ENCODE results near the gene VDR. TPM values are rescaled to one million over a fixed set of nuclear protein-coding genes. Genes with fewer than 3 reads are reported as not detected.

Gene VDR
- total RNA-seq, 1 donor from 2014 or later, result 103 TPM

DNA sequence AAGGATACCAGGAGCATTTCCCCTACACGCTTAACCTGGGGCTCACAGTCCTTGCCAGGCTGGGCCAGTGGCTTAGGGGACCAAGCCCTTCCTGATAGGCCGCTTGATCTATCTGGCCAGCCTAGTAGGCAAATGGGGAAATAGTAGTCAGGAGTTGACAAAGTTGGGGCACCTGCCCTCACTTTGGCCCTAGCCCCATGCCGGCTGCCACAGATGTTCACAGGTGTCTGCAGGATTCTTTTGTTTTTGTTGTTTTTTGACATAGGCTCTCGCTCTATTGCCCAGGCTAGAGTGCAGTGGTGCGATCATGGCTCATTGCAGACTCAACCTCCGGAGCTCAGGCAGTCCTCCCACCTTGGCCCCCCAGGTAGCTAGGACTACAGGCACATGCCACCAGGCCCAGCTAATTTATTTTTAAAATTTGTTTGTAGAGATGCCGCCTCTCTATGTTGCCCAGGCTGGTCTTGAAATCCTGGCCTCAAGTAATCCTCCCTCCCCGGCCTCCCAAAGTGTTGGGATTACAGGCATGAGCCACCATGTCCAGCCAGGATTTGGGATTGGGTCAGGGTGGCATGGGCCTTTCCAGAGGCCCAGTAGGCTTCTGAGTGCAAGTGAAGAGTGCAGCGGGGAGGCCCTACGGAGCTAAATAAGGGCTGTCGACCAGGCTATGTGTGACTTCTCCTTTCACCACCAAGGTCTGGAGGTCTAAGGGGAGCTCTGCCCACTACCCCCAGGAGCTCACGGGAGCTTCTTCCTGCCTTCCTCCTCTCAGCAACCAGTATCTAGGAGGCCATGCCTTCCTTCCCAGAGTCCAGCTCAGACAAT, 69.6 kb downstream of the VDR start:
- intact Hi-C loops (cut with micrococcal nuclease), result no loop called here

DNA sequence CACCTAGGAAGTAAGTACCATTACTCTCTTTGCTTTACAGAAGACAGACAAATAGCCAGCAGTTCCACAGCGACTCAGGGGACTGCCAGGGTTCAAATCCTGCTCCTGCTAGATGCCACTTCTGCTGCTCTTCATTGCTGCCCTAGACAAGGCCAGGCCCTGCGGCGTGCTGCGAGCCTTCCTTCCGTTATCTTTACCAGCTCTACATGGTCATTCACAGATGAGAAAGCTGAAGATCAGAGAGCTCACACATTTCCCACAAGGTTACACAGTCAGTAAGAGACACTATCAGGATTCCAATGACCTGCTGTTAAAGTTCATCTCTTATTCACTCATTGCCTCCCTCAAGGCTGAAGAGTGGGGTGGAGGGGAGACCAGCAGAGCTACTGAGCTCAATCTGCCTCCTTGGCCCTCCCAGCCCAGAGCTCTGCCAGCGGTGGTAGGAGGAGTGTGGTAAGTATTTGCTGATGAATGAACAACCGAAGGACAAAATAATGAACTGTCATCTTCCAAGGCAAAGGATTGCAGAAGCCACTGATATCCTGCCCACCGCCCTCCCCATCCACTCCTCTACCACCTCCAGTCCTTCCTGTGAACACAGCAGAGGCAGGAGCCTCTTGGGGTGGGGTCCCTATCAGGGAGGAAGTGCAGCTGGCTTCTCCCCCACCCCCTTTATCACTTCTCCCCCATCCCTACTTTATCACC, 70.4 kb downstream of the VDR start:
- intact Hi-C loops (cut with micrococcal nuclease), result no loop called here

DNA sequence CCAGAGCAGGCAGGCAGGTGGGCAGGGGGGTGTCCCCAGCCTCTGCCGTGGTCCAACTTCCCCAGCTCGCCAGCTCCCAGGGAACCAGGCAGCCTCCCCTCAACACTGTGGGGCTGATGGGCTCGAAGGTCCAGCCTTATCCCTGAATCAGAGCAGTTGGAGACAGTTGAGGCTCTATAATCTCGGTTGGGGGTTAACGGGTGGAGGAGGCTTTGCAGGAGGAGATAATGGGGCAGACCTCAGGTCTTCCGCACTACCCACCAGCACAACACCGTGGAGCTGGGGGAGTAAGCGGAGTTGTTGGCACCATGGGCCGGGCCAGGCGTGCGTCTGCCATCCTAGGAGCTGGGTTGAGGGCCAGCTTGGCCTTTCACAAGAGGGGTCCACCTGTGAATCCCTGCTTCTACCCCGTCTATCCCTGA, 71.2 kb downstream of the VDR start:
- intact Hi-C loops (cut with micrococcal nuclease), result loop anchor here (1.0 to 2.0 kb wide), 5 partner anchors 9 to 127 kb away; partner anchors contain the start of genes HDAC7 and RPAP3

DNA sequence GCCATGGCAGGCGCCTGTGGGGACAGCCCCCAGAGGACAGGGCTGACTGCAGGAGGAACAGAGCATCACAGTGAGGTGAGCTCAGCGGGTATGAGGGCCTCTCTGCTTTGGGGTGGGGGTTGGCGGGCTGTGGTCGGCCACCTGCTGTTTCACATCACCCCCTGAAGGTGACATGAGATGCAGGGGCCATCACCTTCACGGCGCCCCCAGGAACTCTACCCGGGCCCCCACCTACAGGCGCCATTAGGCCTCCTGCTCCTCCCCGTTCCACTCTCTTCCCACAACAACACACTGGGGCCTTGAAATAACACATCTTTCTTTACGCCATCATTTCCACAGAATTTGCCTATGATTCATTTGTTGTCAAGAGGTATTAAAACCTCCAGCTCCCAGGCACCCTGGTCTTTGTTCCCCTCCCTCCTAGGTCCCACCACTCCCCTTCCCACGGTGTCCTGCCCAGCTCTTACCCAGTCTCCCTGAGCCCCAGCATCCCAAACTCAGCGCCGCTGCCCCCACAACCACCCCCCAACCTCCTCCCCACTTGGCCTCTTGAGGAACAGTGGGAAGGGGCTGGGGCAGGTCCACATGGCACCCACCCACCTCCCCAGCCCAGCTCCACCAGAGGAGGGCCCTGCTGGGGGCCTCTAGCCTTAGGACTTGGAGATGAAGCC, 72.4 kb downstream of the VDR start:
- intact Hi-C loops (cut with micrococcal nuclease), result loop anchor here (2.0 kb wide), 2 partner anchors 20 to 126 kb away; partner anchors contain the start of gene RPAP3

DNA sequence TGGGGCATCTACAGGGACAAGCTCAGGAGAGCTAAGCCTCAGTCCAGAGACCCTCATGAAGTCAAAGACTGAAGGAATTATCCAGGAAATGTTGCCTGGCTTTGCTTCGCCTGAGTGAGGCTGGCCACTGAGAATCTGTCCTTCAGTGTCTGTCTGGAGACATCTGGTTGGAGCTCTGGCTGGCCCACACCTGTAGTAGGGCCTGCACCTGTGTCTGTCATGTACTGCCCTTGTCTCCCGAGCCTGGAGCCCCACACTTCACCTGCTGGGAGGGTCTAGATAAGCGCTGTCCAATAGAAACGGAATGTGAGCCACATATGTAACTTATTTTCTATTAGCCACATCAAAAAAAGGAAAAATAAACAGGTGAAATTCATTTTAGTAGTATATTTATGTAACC, 75.2 kb downstream of the VDR start:
- intact Hi-C loops (cut with micrococcal nuclease), result no loop called here

DNA sequence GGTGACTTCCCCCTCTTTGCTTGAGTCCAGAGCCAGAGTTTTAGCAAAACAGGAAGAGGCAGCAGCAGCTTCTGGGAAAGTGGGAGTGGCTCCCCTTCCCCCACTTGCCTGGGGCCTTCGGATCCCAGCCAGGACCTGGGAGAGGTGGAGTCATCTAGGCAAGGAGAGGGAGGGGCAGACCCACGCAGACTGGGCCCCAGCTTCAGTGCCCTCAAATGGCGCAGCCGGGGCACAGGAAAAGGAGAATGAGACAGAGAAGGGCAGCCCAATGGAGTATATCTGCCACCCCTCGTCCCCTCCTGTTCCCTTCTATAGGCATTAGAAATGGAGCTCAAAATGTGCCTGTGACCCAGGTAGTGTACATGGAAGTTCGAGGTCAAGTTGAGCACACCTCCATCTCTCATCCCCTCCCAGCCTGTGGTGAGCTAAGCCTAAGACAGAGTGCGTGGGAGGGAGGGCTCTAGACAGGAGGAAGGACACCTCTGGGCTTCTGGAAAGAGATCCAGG, 75.8 kb downstream of the VDR start:
- intact Hi-C loops (cut with micrococcal nuclease), result no loop called here

DNA sequence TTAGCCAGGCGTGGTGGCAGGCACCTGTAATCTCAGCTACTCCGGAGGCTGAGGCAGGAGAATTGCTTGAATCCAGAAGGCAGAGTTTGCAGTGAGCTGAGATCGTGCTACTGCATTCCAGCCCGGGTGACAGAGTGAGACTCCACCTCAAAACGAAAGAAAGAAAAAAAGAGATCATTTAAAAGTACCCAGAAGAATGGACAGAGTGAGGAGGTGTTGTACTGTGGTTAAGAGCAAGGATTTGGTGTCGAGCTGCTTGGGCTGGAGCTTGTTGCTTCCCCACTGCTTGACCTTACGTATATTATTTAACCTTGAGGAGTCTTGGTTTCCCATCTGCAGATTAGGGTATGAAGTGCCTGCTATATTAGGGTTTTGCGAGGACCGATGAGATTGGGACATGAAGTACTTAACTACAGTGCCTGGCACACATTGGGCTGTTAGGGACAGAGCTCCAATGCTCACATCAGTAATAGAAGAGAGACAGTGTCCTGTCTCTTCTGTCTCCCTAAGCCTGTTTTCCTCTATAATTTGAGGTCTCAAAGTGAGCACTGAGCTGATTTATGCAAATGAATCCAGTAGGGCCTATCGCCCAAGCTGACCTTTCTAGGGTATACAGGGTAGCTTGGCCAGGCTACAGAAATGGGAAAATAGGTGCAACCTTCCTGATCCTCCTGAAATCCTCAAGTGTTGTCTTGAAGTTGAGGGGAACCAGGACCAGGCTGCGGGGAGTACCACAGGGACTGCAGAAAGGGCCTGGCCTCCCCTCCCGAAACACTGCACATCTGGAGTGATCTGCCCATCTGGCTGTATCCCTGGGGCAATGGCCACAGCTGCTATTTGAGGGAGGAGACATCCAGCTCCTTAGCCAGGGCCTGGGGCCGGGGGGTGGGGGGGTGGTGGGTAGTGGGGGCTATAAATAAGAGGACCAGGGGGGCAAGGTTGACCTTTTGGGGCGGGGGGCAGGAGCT, 76.5 kb downstream of the VDR start:
- intact Hi-C loops (cut with micrococcal nuclease), result no loop called here

DNA sequence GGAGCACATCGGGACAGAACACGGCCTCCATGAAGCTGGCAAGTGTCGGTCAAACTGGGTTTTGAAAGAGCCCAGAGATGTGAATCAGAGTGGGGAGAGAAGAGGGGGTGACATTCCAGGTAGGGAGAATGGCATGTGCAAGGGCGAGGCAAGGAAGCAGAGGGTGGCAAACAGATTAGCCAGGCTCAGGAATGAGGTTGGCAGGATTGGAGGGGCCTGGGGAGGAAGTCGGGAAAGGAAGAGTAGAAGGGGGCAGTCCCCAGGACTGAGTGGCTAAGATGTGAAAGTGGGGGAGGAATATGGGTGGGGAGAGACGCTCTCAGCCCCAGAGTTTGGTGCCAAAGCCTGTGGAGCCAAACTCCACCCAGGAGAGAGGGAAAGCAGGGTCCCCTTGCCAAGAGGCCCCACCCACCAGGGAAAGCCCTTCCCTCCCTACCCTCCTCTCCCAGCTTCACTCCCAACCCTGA, 79.6 kb downstream of the VDR start:
- intact Hi-C loops (cut with micrococcal nuclease), result no loop called here

DNA sequence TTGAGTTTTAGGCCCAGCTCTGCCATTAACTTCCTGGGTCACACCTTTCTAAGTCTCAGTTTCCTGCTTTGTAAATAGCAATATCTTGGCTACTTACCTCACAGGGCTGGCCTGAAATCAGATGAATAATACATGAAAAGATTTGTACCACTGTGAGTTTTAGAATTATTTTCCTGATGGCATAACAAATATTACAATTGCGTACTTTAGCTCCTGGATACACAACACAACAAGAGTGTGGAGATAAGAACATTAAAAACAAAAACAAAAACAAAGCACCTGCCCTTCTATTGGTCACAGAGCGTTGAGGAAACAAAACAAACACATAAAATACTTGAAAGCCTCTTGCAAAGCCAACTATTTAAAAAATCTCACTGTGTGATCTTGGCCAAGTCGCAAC, 80.2 kb downstream of the VDR start:
- intact Hi-C loops (cut with micrococcal nuclease), result loop anchor here (1.0 kb wide), 1 partner anchor 9 kb away; no protein-coding TSS in a partner anchor

DNA sequence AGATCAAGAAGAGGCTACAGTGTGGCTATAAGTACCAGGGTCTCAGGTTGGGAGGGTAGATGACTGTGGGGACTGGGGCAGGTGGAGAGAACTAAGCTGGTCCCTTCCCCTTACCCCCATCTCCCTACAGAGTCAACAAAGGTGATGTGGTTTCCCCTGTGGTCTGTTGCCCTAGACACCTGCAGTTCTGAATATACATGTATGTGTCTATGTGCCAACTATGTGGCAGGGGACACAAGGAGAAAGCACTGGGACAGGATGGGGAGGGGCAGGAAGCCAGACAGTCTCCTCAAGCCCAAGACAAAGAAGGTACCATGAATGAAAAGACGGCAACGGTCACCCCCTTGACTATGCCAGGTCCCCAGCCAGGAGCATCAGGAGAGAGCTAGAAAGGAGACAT, 80.6 kb downstream of the VDR start:
- intact Hi-C loops (cut with micrococcal nuclease), result loop anchor here (1.0 kb wide), 1 partner anchor 9 kb away; no protein-coding TSS in a partner anchor

DNA sequence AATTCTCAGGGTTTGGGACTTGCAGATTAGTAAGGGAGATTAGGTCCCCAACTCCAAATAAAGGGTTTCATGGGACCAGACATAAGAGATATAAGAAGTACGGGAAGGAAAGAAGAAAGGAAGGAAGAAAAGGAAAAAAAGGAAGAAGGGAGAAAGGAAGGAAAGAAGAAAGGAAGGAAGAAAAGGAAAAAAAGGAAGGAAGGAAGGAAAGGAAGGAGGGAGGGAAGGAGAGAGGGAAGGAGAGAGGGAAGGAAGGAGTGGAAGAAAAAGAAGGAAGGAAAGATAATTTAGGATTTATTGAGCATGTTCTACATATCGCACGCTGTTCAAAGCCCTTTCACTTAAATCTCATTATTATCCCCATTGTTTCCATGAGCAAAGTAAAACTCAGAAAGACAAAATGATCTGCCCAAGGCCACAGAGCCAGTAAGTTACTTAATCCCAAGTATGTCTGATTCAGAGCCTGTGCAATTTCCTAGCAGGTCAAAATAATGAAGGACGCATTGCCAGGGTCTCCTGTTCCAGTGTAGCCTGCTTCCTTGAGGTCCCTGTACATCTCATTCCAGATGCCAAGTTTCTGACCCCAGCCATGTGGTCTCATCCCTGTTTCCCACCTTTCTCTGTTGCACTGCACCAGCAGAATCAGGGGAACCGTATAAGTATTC, 81.2 kb downstream of the VDR start:
- intact Hi-C loops (cut with micrococcal nuclease), result loop anchor here (1.0 kb wide), 1 partner anchor 10 kb away; no protein-coding TSS in a partner anchor

DNA sequence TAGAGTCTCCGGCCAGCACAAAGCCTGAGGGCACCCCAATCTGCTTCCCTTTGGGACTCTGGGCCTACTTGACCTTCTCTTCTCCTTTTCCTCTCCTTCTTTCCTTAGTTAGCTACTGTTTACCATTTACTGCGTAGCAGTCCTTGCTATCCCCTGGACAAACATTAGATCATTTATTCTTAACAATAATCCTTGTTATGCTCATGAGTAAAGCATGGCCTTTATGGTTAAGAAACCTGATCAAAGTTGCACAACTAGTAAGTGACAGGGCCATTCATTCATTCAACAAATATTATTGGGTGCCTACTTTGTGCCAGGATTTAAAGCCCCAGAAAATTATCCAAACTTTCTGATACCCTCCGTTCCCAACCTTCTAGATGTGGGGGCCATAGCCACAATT, 81.9 kb downstream of the VDR start:
- intact Hi-C loops (cut with micrococcal nuclease), result no loop called here

DNA sequence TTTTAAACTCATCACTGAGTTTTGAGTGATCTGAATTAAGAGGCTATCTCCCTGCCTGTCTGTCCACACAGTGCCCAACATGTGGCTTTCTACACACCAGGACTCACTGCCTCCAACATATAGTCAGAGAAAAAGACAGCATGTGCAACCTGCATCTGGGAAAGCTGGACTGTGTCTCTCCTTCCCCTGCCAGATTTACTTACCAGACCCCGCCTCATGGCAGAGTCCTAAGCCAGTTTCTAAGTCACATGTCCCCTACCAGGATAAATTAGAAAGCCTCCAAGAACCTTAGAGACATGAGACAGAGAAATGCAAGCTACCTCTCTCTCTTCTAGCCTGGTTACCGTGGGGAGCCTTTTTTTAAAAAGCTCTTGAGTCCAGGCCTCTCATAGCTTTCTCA, 82.4 kb downstream of the VDR start:
- intact Hi-C loops (cut with micrococcal nuclease), result no loop called here

DNA sequence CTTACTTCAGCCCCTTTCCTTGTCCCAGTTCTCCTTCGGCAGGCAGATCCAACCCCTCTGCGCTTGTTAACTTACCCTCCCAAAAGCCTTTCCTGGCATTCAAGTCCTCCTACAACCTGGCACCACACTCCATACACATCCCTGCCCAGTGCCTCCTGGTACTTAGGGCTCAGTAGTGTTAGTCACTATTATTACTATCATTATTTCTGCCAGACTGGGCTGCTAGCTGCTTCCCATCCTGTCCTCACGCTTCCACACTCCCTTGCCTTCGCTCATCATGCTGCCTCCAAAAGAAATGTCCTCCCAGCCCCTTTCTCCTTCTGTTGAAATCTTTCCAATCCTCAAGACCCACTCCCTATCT, 83.5 kb downstream of the VDR start:
- intact Hi-C loops (cut with micrococcal nuclease), result no loop called here

DNA sequence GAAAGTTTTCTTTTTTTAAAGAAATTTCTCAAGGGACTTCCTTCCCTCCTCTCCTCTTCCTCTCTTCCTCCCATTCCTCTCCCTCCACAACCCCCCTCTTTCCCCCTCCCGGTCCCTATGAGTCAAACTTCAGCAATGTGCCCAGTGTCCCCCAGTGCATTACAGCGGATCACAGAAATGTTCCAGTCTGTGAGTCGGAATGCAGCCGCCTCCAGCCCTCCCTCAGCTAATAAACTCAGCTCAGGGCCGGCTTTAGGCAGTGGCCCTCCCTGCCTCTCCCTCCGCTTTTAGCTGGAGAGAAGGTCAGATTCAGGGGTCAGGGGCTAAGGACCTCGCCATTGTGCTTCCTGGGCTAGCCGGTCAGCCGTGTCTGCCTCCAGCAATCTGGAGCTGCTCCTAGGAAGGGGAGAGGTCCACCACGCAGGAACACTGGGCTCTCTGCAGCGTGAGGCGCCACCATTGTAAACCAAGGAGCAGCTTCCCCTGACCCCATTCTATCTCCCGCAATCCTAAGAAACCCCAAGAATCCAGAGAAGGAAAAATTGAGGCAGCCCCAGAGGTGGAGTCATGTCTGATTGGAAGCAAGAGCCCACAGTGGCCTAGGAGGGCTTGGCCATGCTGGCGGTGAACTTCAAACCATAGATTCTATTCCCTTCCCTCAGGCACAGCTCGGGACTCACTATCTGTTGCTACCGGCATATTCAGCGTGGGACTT, 84.0 kb downstream of the VDR start:
- intact Hi-C loops (cut with micrococcal nuclease), result no loop called here

DNA sequence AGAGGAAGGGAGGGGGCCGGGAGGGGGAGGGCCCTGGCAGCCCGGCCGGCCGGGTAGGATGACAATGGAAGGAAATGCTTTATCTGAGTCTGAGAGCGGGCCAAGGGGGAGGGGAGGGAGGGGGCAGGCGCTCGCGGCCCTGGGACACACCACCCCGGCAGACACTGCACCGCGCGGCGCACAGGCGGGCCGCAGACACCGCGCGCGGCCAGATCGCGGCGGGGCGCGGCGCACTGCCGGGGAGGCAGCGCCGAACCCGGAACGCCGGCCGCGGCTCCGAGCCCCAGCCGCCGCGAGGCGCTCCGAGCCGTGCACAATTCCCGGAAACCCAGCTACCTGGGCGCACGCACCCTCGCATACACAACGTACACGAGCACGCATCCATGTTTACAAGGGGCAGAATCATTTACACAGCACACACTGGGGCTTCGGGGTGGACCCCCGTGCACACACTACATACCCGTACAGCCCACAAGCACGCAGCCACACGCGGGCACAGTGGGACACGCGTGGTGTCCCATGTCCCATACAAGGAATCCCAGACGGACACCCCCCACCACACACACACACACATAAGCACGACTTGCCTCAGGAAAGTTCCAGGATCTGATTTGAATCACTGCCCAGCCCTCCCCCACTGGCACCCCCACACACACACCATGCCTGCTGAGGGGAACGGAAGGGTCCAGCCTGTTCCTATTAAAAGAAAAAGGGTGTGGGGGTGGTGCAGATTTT, 84.7 kb downstream of the VDR start, which contains the start of gene HDAC7:
Gene HDAC7 (minus strand): TSS at position 8 of the 735 bp plus-strand sequence. CDS start 118 bp downstream, outside the sequence.
- intact Hi-C loops (cut with micrococcal nuclease), result loop anchor here (1.0 to 10.0 kb wide), 4 partner anchors 13 to 1828 kb away; partner anchors contain the start of genes CCNT1 and SCAF11

DNA sequence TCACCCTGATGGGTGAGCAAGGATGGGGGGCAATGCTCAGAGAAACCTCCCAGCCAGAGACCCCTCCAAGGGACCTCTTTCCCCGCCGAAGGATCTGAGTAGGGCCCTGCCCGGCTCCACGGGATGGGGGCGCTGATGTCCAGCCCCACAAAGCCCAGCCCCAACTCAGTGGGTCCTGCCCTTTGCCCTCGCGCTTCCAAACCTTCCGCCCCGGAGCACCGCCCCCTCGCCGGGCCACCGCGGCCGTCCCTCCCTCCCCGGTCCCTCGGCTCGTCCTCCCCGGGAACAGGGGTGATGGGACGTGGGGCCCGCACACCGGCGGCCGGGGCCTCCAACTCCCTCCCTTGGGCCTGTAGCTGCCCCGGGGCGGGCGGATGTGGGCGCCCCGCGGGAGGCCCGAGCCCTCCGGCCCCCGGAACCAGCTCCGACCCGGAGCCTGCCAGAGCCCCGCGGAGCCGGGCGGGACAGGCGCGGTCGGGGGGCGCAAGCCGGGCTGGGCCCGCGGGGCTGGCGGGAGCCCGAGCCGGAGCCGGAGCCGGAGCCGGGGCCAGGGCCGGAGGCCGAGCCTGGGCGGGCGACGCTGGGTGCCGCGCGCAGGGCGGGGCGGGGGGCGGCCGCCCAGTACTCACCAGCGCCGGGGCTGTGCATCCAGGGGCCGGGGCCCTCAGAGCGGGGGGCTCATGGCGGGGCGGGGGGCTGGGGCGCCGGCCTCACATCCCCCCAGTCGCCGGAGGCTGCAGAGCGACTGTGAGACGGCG, 85.5 kb downstream of the VDR start:
- intact Hi-C loops (cut with micrococcal nuclease), result loop anchor here (1.0 to 10.0 kb wide), 4 partner anchors 14 to 1827 kb away; partner anchors contain the start of genes CCNT1 and SCAF11
